Trophoblast cell (in vitro differentiated cells and primary cell): ENCODE results near the gene CENPU.

Experiments
- DNase-seq, 2 donors: peaks; one replicate each; pipeline ENCODE4 v3.0.0-alpha.2; 2016
- H2AFZ ChIP-seq: 2 replicates; pipeline ENCODE4 v1.6.1; 2013; ENCODE audit warnings: low read length, moderate library complexity, mild to moderate bottlenecking; ENCODE audit not compliant: insufficient read depth, poor library complexity
- H2AK5ac ChIP-seq: 2 replicates; pipeline ENCODE4 v1.6.1; 2013; ENCODE audit warnings: mild to moderate bottlenecking, low read length
- H2BK120ac ChIP-seq: 2 replicates; pipeline ENCODE4 v1.6.1; 2013; ENCODE audit warnings: low read length, mild to moderate bottlenecking, moderate library complexity; ENCODE audit not compliant: insufficient read depth, poor library complexity
- H2BK12ac ChIP-seq: 2 replicates; pipeline ENCODE4 v1.6.1; 2013; ENCODE audit warnings: mild to moderate bottlenecking, low read length, moderate library complexity
- H2BK5ac ChIP-seq: 2 replicates; pipeline ENCODE4 v1.6.1; 2013; ENCODE audit warnings: low read length, low read depth, moderate library complexity, mild to moderate bottlenecking; ENCODE audit not compliant: poor library complexity
- H3K14ac ChIP-seq: 2 replicates; pipeline ENCODE4 v1.6.1; 2013; ENCODE audit warnings: mild to moderate bottlenecking, low read length
- H3K18ac ChIP-seq: 2 replicates; pipeline ENCODE4 v1.6.1; 2013; ENCODE audit warnings: mild to moderate bottlenecking, low read length
- H3K23ac ChIP-seq: 2 replicates; pipeline ENCODE4 v1.6.1; 2013; ENCODE audit warnings: low read length
- H3K27ac ChIP-seq: 2 replicates; pipeline ENCODE4 v1.5.1; 2013; ENCODE audit warnings: low read depth, mild to moderate bottlenecking, inconsistent platforms, low read length, moderate library complexity
- H3K27me3 ChIP-seq: 2 replicates; pipeline ENCODE4 v1.6.1; 2013; ENCODE audit warnings: inconsistent platforms, mild to moderate bottlenecking, low read length, moderate library complexity; ENCODE audit not compliant: insufficient read depth
- H3K36me3 ChIP-seq, 2 experiments: 1 replicate in 1 of 2; 2 replicates in 1 of 2; pipeline ENCODE4 v1.6.1; 2013; ENCODE audit warnings: low read length in 2 of 2, mild to moderate bottlenecking in 2 of 2, moderate library complexity in 1 of 2; ENCODE audit not compliant: insufficient read depth in 2 of 2, control insufficient read depth in 1 of 2
- H3K4ac ChIP-seq: 2 replicates; pipeline ENCODE4 v1.6.1; 2013; ENCODE audit warnings: low read depth, mild to moderate bottlenecking, low read length, moderate library complexity
- H3K4me1 ChIP-seq, 2 experiments: 1 replicate in 1 of 2; 2 replicates in 1 of 2; pipeline ENCODE4 v1.6.1; 2013; ENCODE audit warnings: low read length in 2 of 2, mild to moderate bottlenecking in 2 of 2, moderate library complexity in 1 of 2; ENCODE audit not compliant: insufficient read depth in 2 of 2, control insufficient read depth in 1 of 2
- H3K4me2 ChIP-seq: 2 replicates; pipeline ENCODE4 v1.6.1; 2013; ENCODE audit warnings: inconsistent platforms, mild to moderate bottlenecking, low read length, moderate library complexity
- H3K4me3 ChIP-seq: 2 replicates; pipeline ENCODE4 v1.5.1; 2013; ENCODE audit warnings: mild to moderate bottlenecking, low read depth, low read length, inconsistent platforms
- H3K79me1 ChIP-seq: one replicate; pipeline ENCODE4 v1.6.1; 2013; ENCODE audit warnings: low read length
- H3K79me2 ChIP-seq: 2 replicates; pipeline ENCODE4 v1.6.1; 2013; ENCODE audit warnings: low read length, mild to moderate bottlenecking; ENCODE audit not compliant: control insufficient read depth, insufficient read depth, poor library complexity
- H3K9ac ChIP-seq: 2 replicates; pipeline ENCODE4 v1.6.1; 2013; ENCODE audit warnings: mild to moderate bottlenecking, low read length
- H3K9me3 ChIP-seq: 2 replicates; pipeline ENCODE4 v1.6.1; 2013; ENCODE audit warnings: low read depth, mild to moderate bottlenecking, control low read depth, inconsistent platforms, low read length; ENCODE audit not compliant: insufficient read depth
- H4K12ac ChIP-seq: 2 replicates; pipeline ENCODE4 v1.6.1; 2013; ENCODE audit warnings: low read depth, mild to moderate bottlenecking, low read length, moderate library complexity
- H4K8ac ChIP-seq: 2 replicates; pipeline ENCODE4 v1.6.1; 2013; ENCODE audit warnings: low read depth, mild to moderate bottlenecking, low read length, moderate library complexity
- H4K91ac ChIP-seq: one replicate; pipeline ENCODE4 v1.6.1; 2013; ENCODE audit warnings: low read depth, mild to moderate bottlenecking, low read length, moderate library complexity
- WGBS: extraction: QIAGEN DNeasy Blood & Tissue Kit; methylation state at CpG from one replicate; pipeline ENCODE4 v1.1.7; 2013; ENCODE audit warnings: missing lambda C conversion rate; ENCODE audit not compliant: insufficient read length, insufficient coverage; ENCODE audit errors: extremely low coverage; 5-methylcytosine and 5-hydroxymethylcytosine counted together

CENPU gene

GRCh38 chr4:184702114-184702513 is 31.8 kb downstream of the CENPU start:
- Histone ChIP-seq H2AFZ (no peak overlapping the region), H2BK120ac (no peak overlapping the region), H3K27ac (no peak overlapping the region), H3K18ac (no peak overlapping the region), H3K4me1 (peaks cover 0 to 2% of the 10 kb centered on the region in 2 experiments), H3K36me3 (peaks cover 6 to 10% of the 10 kb centered on the region in 2 experiments), H2BK5ac (no peak overlapping the region), H4K12ac (no peak overlapping the region), H3K4ac (no peak overlapping the region), H3K79me1 (no peaks in the 10 kb centered on the region), H3K27me3 (no peaks in the 10 kb centered on the region), H3K14ac (no peak overlapping the region), H3K79me2 (no peaks in the 10 kb centered on the region), H4K8ac (no peak overlapping the region), H3K4me2 (no peak overlapping the region), H4K91ac (no peak overlapping the region), H3K9me3 (no peaks in the 10 kb centered on the region), H2AK5ac (no peak overlapping the region), H3K9ac (no peak overlapping the region), H2BK12ac (no peak overlapping the region), H3K23ac (no peak overlapping the region), H3K4me3 (no peak overlapping the region)
- no peak for DNase-seq
- WGBS = no CpG with 5 or more reads among the region's 2 CpGs

GRCh38 chr4:184699941-184700340 is 34.0 kb downstream of the CENPU start:
- Histone ChIP-seq H3K79me1 (no peaks in the 10 kb centered on the region), H2BK5ac (no peak overlapping the region), H3K18ac (no peak overlapping the region), H3K4me1 (peaks cover 0 to 2% of the 10 kb centered on the region in 2 experiments), H3K27ac (no peak overlapping the region), H3K79me2 (no peaks in the 10 kb centered on the region), H2AK5ac (no peak overlapping the region), H3K9me3 (no peaks in the 10 kb centered on the region), H3K9ac (no peak overlapping the region), H3K4me2 (no peak overlapping the region), H3K27me3 (no peaks in the 10 kb centered on the region), H3K4me3 (no peak overlapping the region), H2BK120ac (no peak overlapping the region), H4K91ac (no peak overlapping the region), H4K8ac (no peak overlapping the region), H2BK12ac (no peak overlapping the region), H3K23ac (no peak overlapping the region), H4K12ac (no peak overlapping the region), H3K36me3 (peaks cover 6 to 11% of the 10 kb centered on the region in 2 experiments), H2AFZ (no peak overlapping the region), H3K14ac (no peak overlapping the region), H3K4ac (no peak overlapping the region)
- no CpG with 5 or more reads among the region's 4 CpGs for WGBS
- no peak for DNase-seq

GRCh38 chr4:184697956-184698355 is 35.9 kb downstream of the CENPU start:
- H3K4me1 ChIP-seq = peaks cover 0 to 2% of the 10 kb centered on the region in 2 experiments
- H3K4me2 ChIP-seq = no peak overlapping the region
- no peaks in the 10 kb centered on the region for H3K79me1 ChIP-seq
- no peak overlapping the region for H2BK12ac ChIP-seq
- no peak overlapping the region for H2BK5ac ChIP-seq
- no peak overlapping the region for H4K8ac ChIP-seq
- no peak overlapping the region for H4K91ac ChIP-seq
- no peak overlapping the region for H4K12ac ChIP-seq
- no peaks in the 10 kb centered on the region for H3K27me3 ChIP-seq
- no peak overlapping the region for H2BK120ac ChIP-seq
- no peak for DNase-seq
- H3K9ac ChIP-seq = no peak overlapping the region
- no peak overlapping the region for H3K18ac ChIP-seq
- no peak overlapping the region for H2AK5ac ChIP-seq
- H3K9me3 ChIP-seq = no peaks in the 10 kb centered on the region
- no peak overlapping the region for H3K4ac ChIP-seq
- H3K4me3 ChIP-seq = no peak overlapping the region
- no CpG with 5 or more reads among the region's 3 CpGs for WGBS
- H3K23ac ChIP-seq = no peak overlapping the region
- peaks cover 4 to 16% of the 10 kb centered on the region in 2 experiments for H3K36me3 ChIP-seq
- no peak overlapping the region for H3K27ac ChIP-seq
- no peak overlapping the region for H2AFZ ChIP-seq
- H3K79me2 ChIP-seq = no peaks in the 10 kb centered on the region
- H3K14ac ChIP-seq = no peak overlapping the region

GRCh38 chr4:184695178-184695896 is 38.6 kb downstream of the CENPU start:
- H2BK5ac ChIP-seq = no peak overlapping the region
- H3K23ac ChIP-seq = no peak overlapping the region
- no peaks in the 10 kb centered on the region for H3K79me2 ChIP-seq
- no peaks in the 10 kb centered on the region for H3K79me1 ChIP-seq
- no CpG with 5 or more reads among the region's 3 CpGs for WGBS
- H3K36me3 ChIP-seq = peaks cover 4 to 11% of the 10 kb centered on the region in 2 experiments
- no peak overlapping the region for H2AFZ ChIP-seq
- no peak for DNase-seq
- no peak overlapping the region for H3K4me2 ChIP-seq
- H3K27me3 ChIP-seq = no peaks in the 10 kb centered on the region
- H3K27ac ChIP-seq = no peak overlapping the region
- H3K9me3 ChIP-seq = no peaks in the 10 kb centered on the region
- no peak overlapping the region for H2BK120ac ChIP-seq
- H4K12ac ChIP-seq = no peak overlapping the region
- H3K18ac ChIP-seq = no peak overlapping the region
- no peak overlapping the region for H2AK5ac ChIP-seq
- H3K4me1 ChIP-seq = peaks cover 0 to 2% of the 10 kb centered on the region in 2 experiments
- no peak overlapping the region for H4K8ac ChIP-seq
- no peak overlapping the region for H3K4me3 ChIP-seq
- no peak overlapping the region for H3K9ac ChIP-seq
- no peak overlapping the region for H3K4ac ChIP-seq
- no peak overlapping the region for H2BK12ac ChIP-seq
- H4K91ac ChIP-seq = no peak overlapping the region
- no peak overlapping the region for H3K14ac ChIP-seq
